Measurements from ENCODE around the gene VKORC1L1.
"Not testable (repeated sequence)": the region's sequence is repeated elsewhere in the genome, so short reads cannot be mapped to it uniquely, and the experiment has no call there.

VKORC1L1 gene

DNA sequence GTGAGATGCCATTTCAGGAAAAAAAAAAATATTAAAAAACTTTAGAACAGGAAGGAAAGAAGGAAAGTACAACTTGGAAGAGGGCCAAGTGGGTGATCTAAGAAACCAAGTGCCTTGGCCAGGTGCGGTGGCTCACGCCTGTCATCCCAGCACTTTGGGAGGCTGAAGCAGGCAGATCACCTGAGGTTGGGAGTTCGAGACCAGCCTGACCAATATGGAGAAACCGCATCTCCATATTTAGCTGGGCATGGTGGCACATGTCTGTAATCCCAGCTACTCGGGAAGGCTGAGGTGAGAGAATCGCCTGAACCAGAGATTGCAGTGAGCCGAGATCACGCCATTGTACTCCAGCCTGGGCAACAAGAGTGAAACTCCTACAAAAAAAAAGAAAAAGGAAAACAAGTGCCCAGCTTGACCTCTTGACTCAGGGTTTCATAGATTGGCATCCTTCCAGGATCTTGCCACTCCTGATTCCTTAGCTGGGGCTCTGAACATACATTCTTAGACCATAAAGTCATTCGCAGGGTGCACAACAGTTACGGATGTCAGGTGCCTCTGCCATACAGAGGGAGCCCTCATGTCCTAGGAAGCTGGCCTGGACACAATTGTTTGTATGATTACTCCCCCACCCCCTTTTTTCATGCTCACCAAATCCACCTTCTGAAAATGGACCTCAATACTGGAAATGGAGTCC, 111.2 kb downstream of the VKORC1L1 start:
- in situ Hi-C loops (cut with MboI; ENCODE audit: low sequenced_read_pairs) = no loop called here
- Histone ChIP-seq H3K27me3 (ENCODE audit: low read depth) (no peaks in the 10 kb centered on the region), H3K4me3 (no peak overlapping the region), H3K4me1 (peaks cover 12% of the 10 kb centered on the region), H3K36me3 (replicated peaks) (peaks cover 14% of the 10 kb centered on the region), H3K9me3 (no peaks in the 10 kb centered on the region)
- DNase-seq (ENCODE audit: low spot score in 2 of 2) = no peak

DNA sequence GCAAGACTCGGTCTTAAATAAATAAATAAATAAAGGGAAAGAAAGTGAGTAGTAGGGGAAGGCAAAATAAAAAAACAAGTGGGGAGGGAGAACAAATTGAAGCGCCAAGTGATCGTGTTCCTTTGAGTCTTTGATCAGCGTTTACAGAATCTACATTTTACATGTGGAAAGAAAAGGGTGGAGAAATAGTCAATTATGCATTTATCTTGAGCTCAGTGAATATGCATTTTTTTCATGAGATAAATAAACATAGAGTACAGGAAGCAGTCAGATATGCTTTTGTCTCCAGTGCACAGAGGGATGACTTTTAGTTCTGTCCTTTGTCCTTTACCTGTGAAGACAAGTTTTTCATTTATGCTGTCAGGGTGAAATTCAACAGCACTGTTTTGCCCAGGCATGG, 115.2 kb downstream of the VKORC1L1 start:
- H3K36me3 ChIP-seq (replicated peaks) = no peaks in the 10 kb centered on the region
- H3K4me1 ChIP-seq = peaks cover 3% of the 10 kb centered on the region
- in situ Hi-C loops (cut with MboI; ENCODE audit: low sequenced_read_pairs) = no loop called here

DNA sequence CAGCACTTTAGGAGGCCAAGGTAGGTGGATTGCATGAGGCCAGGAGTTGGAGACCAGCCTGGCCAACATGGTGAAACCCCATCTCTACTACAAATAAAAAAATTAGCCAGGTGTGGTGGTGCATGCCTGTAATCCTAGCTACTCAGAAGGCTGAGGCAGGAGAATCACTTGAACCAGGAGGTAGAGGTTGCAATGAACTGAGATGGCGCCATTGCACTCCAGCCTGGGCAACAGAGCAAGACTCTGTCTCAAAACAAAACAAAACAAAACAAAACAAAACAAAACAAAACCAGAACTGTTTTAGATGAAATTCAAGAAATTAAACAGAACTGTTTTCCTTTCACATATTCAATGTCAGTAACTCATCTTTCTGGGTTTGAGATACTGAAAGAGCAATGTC, 115.6 kb downstream of the VKORC1L1 start:
- H3K4me3 ChIP-seq; in situ Hi-C loops (cut with MboI; ENCODE audit: low sequenced_read_pairs); DNase-seq (ENCODE audit: low spot score in 2 of 2); H3K4me1 ChIP-seq; H3K36me3 ChIP-seq (replicated peaks); H3K9me3 ChIP-seq; H3K27me3 ChIP-seq (ENCODE audit: low read depth): not testable (repeated sequence)

More for the DNA sequence above, 115.2 kb downstream of the VKORC1L1 start:
- DNase-seq (ENCODE audit: low spot score in 2 of 2) = no peak
- H3K9me3 ChIP-seq = no peaks in the 10 kb centered on the region
- no peak overlapping the region for H3K4me3 ChIP-seq
- H3K27me3 ChIP-seq (ENCODE audit: low read depth) = no peaks in the 10 kb centered on the region

DNA sequence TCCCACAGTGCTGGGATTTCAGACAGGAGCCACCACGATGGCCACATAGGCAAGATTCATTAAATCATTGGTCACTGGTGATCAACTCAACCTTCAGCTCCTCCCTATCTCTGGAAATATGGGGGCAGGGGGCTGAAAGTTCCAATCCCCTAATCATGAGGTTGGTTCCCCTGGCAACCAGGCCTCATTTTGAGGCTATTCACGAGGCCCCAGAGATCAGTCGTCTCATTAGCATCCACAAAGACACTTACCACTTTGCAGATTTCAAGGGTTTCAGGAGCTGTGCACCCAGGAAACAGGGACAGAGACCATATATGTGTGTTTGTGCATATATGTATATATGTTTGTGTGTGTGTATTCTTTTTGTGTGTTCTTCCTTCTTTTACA, 116.8 kb downstream of the VKORC1L1 start:
- no peak overlapping the region for H3K4me3 ChIP-seq
- in situ Hi-C loops (cut with MboI; ENCODE audit: low sequenced_read_pairs) = no loop called here
- H3K9me3 ChIP-seq = no peaks in the 10 kb centered on the region
- H3K27me3 ChIP-seq (ENCODE audit: low read depth) = no peaks in the 10 kb centered on the region
- no peak for DNase-seq (ENCODE audit: low spot score in 2 of 2)
- peaks cover 3% of the 10 kb centered on the region for H3K4me1 ChIP-seq
- H3K36me3 ChIP-seq (replicated peaks) = no peaks in the 10 kb centered on the region

DNA sequence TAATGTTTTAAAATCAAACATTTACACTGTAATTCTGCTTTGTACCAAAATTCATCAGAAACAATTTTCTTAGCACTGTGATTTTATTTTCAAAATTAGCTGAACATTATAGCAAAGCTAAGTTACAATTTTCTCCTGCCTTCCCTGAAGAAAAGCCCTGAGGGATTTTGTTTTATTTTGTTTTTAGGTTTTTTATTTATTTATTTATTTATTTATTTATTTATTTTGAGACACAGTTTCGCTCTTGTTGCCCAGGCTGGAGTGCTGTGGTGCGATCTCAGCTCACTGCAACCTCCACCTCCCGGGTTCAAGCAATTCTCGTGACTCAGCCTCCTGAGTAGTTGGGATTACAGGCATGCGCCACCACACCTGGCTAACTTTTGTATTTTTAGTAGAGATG, 119.0 kb downstream of the VKORC1L1 start:
- DNase-seq (ENCODE audit: low spot score in 2 of 2); H3K9me3 ChIP-seq; H3K4me3 ChIP-seq; H3K4me1 ChIP-seq; H3K27me3 ChIP-seq (ENCODE audit: low read depth); H3K36me3 ChIP-seq (replicated peaks); in situ Hi-C loops (cut with MboI; ENCODE audit: low sequenced_read_pairs): not testable (repeated sequence)

DNA sequence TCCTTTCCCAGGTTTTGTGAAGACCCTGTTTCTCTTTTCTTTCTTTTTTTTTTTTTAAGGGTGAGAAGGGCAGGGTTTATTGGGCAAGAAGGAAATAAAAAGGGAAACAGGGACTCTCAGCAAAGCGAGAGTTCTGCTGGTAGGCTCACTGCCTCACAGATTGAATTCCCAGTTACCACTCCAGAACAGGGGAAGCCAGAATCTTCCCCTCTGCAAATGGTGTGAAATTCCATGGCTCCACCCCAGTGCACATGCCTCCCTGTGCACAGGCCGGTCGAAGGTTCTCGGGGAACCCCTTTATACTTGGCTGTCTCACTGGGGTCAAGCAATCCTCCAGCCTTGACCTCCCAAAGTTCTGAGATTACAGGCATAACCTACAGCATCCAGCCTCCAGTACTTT, 119.7 kb downstream of the VKORC1L1 start:
- peaks cover 3% of the 10 kb centered on the region for H3K4me1 ChIP-seq
- no peaks in the 10 kb centered on the region for H3K27me3 ChIP-seq (ENCODE audit: low read depth)
- no peak overlapping the region for H3K4me3 ChIP-seq
- no peak for DNase-seq (ENCODE audit: low spot score in 2 of 2)
- H3K36me3 ChIP-seq (replicated peaks) = no peaks in the 10 kb centered on the region
- H3K9me3 ChIP-seq = no peaks in the 10 kb centered on the region
- in situ Hi-C loops (cut with MboI; ENCODE audit: low sequenced_read_pairs) = no loop called here

DNA sequence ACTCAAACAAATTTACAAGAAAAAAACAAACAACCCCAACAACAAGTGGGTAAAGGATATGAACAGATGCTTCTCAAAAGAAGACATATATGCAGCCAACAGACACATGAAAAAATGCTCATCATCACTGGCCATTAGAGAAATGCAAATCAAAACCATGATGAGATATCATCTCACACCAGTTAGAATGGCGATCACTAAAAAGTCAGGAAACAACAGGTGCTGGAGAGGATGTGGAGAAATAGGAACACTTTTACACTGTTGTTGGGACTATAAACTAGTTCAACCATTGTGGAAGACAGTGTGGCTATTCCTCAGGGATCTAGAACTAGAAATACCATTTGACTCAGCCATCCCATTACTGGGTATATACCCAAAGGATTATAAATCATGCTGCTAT, 122.1 kb downstream of the VKORC1L1 start:
- H3K27me3 ChIP-seq (ENCODE audit: low read depth); H3K4me3 ChIP-seq; in situ Hi-C loops (cut with MboI; ENCODE audit: low sequenced_read_pairs); H3K9me3 ChIP-seq; DNase-seq (ENCODE audit: low spot score in 2 of 2); H3K36me3 ChIP-seq (replicated peaks); H3K4me1 ChIP-seq: not testable (repeated sequence)

DNA sequence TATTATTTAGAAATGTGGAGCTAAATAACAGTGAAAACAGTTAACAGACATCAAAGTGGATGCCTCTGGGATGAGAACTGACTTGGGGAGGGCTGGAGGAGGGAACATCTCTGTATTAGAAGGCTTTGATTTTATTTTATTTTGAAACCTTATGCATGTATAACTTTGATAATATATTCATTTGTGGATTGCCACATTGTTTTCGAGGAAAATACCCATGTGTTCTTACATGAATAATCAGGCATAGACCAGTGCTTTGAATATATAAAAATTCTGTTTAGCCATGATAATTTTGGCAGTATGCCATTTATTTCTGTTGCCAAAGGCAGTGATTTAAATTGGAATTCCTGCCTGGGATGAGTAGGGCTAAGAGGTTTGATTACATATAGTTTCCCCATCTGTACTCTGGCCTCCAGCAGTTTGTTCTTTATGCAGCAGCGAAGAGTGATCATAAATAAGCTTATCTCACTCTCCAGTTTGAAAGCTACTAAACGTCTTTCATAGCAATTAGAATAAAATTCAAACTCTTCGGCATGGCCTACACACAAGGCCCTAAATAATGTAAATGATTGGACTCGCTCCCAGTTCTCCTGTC, 128.0 kb downstream of the VKORC1L1 start:
- H3K27me3 ChIP-seq (ENCODE audit: low read depth); in situ Hi-C loops (cut with MboI; ENCODE audit: low sequenced_read_pairs); H3K4me3 ChIP-seq; H3K9me3 ChIP-seq; H3K36me3 ChIP-seq (replicated peaks); DNase-seq (ENCODE audit: low spot score in 2 of 2); H3K4me1 ChIP-seq: not testable (repeated sequence)

DNA sequence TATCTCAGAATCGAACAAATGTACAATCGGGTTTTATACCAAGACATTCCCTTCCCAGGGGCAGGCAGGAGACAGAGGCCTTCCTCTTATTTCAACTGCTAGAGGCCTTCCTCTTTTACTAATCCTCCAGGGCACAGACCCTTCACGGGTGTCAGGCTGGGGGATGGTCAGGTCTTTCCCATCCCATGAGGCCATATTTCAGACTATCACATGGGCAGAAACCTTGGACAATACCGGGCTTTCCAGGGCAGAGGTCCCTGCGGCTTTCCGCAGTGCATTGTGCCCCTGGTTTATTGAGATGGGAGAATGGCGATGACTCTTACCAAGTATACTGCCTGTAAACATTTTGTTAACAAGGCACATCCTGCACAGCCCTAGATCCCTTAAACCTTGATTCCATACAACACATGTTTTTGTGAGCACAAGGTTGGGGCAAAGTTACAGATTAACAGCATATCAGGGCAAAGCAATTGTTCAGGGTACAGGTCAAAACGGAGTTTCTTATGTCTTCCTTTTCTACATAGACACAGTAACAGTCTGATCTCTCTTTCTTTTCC, 132.3 kb downstream of the VKORC1L1 start:
- DNase-seq (ENCODE audit: low spot score in 2 of 2); in situ Hi-C loops (cut with MboI; ENCODE audit: low sequenced_read_pairs); H3K4me3 ChIP-seq: not testable (repeated sequence)

DNA sequence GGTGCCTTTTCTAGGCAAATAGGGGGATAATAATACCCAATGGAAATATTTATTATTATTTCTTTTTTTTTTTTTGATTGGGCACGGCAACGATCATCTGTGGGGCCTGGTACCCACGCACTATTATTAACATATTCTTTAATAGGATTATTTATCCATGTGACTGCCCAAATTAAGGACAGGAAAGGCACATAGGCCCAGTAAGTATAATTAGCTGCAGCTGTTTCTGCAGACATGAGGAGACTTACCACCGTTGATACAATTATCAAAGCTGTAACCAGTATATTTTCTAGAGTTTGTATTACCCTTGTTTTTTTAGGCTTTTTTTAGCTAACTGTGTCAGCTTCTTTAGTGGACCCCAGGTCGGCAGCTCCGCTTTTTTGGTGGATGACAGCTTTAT, 134.4 kb downstream of the VKORC1L1 start:
- no peak overlapping the region for H3K4me3 ChIP-seq
- no peaks in the 10 kb centered on the region for H3K9me3 ChIP-seq
- DNase-seq (ENCODE audit: low spot score in 2 of 2) = no peak
- H3K4me1 ChIP-seq = no peaks in the 10 kb centered on the region
- in situ Hi-C loops (cut with MboI; ENCODE audit: low sequenced_read_pairs) = no loop called here
- no peaks in the 10 kb centered on the region for H3K27me3 ChIP-seq (ENCODE audit: low read depth)
- no peaks in the 10 kb centered on the region for H3K36me3 ChIP-seq (replicated peaks)

More for the DNA sequence above, 132.3 kb downstream of the VKORC1L1 start:
- H3K4me1 ChIP-seq; H3K9me3 ChIP-seq; H3K27me3 ChIP-seq (ENCODE audit: low read depth); H3K36me3 ChIP-seq (replicated peaks): not testable (repeated sequence)

All from HAP-1 (cell line).